ENCODE measurements around the gene RGS12.

DNA sequence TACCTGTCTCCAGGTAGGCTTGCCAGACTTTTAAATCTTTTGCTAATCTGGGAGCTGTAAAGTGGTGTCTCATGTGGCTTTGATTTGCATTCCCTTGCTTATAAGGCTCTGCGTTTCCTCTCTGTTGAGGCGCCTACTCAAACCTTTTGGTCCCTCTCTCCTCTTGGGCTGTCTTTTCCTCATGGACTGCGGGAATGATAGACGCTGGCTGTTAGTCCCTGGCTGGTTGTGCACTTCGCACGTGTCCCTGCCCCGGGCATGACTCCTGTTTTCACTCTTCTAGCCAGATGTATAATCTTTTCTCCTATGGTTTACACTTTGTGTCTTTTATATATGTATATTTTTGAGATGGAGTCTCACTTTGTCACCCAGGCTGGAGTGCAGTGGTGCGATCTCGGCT lies 39.7 kb downstream of the RGS12 start:
- no peak for TF ChIP-seq CTCF (IDR thresholded peaks at IDR 0.05; ENCODE audit: poor library complexity)
- TF ChIP-seq EZH2 (IDR thresholded peaks at IDR 0.05; ENCODE audit: borderline replicate concordance): no peak
- no peak for TF ChIP-seq EZH2phosphoT487 (IDR thresholded peaks at IDR 0.05; ENCODE audit: low read depth, severe bottlenecking, unreplicated experiment)

Data from hepatocyte (in vitro differentiated cells).